GM12878 (cell line): ENCODE measurements around the gene ARSA. TPM values are rescaled to one million over a fixed set of nuclear protein-coding genes. Genes with fewer than 3 reads are reported as not detected.

ENCODE experiments used
- ATAC-seq: fragments of 200-7000 bp; cut with Tn5 transposase; 3 replicates; pipeline ENCODE4 v1.9.1; 2020; ENCODE audit warnings: mild to moderate bottlenecking, moderate library complexity
- BruUV-seq: library from RNA; stranded (reverse); fragments of 400-500 nt; replicated peaks from 2 replicates; lab custom pipeline; 2021; lab: Mats Ljungman, UMichigan
- CTCF ChIA-PET: fragments of 300-600 bp; sonication (Branson Sonifier 250); formaldehyde crosslinking; extraction: SDS; loops from one replicate; lab custom pipeline; 2021; ENCODE audit warnings: inconsistent platforms; lab: Yijun Ruan, JAX
- POLR2A ChIA-PET: fragments of 350-600 bp; formaldehyde crosslinking; extraction: SDS; loops from one replicate; lab custom pipeline; 2021; ENCODE audit warnings: inconsistent platforms; lab: Charles Lee
- RAD21 ChIA-PET: fragments of 300-600 bp; sonication (Branson Sonifier 250); formaldehyde crosslinking; loops from one replicate; lab custom pipeline; 2023; ENCODE audit warnings: antibody characterized with exemption; ENCODE audit not compliant: unreplicated experiment; lab: Charles Lee
- SMC1A ChIA-PET: fragments of 300-600 bp; sonication (Branson Sonifier 250); formaldehyde crosslinking; loops from one replicate; lab custom pipeline; 2023; ENCODE audit not compliant: unreplicated experiment, uncharacterized antibody; lab: Charles Lee
- DNase-seq: peaks from one replicate; pipeline ENCODE4 v3.0.0-alpha.2; 2011; ENCODE audit warnings: low read depth, low spot score
- FAIRE-seq: peaks from 3 replicates; lab custom pipeline; 2011; peaks lifted over from hg19 to GRCh38; lab: Jason Lieb, UNC
- H2AFZ ChIP-seq: 2 replicates; pipeline ENCODE4 v1.6.0; 2011; ENCODE audit warnings: low read depth, low read length, control low read depth; ENCODE audit not compliant: control insufficient read depth
- H3K27ac ChIP-seq: 2 replicates; pipeline ENCODE4 v1.5.1; 2011; ENCODE audit warnings: control low read depth; ENCODE audit not compliant: control insufficient read depth, insufficient read depth
- H3K27me3 ChIP-seq, 2 experiments: replicated peaks in 1 of 2; 2 replicates each; pipeline versions ENCODE4 v1.6.0 to v1.6.1; 2011; ENCODE audit warnings: low read length in 1 of 2; ENCODE audit not compliant: control insufficient read depth in 2 of 2, insufficient read depth in 2 of 2
- H3K36me3 ChIP-seq, 2 experiments: 2 replicates each; pipeline ENCODE4 v1.5.1; 2011; ENCODE audit warnings: low read length in 1 of 2; ENCODE audit not compliant: control insufficient read depth in 2 of 2, insufficient read depth in 2 of 2
- H3K4me1 ChIP-seq: 2 replicates; pipeline ENCODE4 v1.6.1; 2011; ENCODE audit warnings: mild to moderate bottlenecking, low read length, moderate library complexity, mixed read lengths; ENCODE audit not compliant: control insufficient read depth, insufficient read depth
- H3K4me2 ChIP-seq: 2 replicates; pipeline ENCODE4 v1.6.0; 2011; ENCODE audit warnings: control low read depth; ENCODE audit not compliant: control insufficient read depth, insufficient read depth
- H3K4me3 ChIP-seq: fragments of 200-600 bp; sonication (generic); 2 replicates; pipeline ENCODE4 v1.5.1; 2016
- H3K79me2 ChIP-seq: 2 replicates; pipeline ENCODE4 v1.6.0; 2011; ENCODE audit warnings: low read length; ENCODE audit not compliant: control insufficient read depth, insufficient read depth
- H3K9ac ChIP-seq: 2 replicates; pipeline ENCODE4 v1.8.0; 2011; ENCODE audit warnings: low read length, control low read depth, mixed read lengths; ENCODE audit not compliant: control insufficient read depth, insufficient read depth
- H3K9me3 ChIP-seq: replicated peaks from 3 replicates; pipeline ENCODE4 v1.5.1; 2011; ENCODE audit warnings: mild to moderate bottlenecking, low read length; ENCODE audit not compliant: control insufficient read depth, insufficient read depth
- H4K20me1 ChIP-seq: 2 replicates; pipeline ENCODE4 v1.6.0; 2011; ENCODE audit not compliant: control insufficient read depth, insufficient read depth
- MYC ChIP-seq: IDR thresholded peaks from 2 replicates; pipeline ENCODE4 v1.6.1; 2011; ENCODE audit warnings: mild to moderate bottlenecking, low read length, moderate library complexity, inconsistent platforms; ENCODE audit not compliant: insufficient read depth, insufficient replicate concordance, insufficient read length, severe bottlenecking
- POLR2AphosphoS5 ChIP-seq: IDR thresholded peaks from 2 replicates; pipeline ENCODE4 v1.6.1; 2011; ENCODE audit warnings: mild to moderate bottlenecking, low read length, inconsistent platforms
- YBX1 ChIP-seq: fragments of 450-650 bp; IDR thresholded peaks from 2 replicates; pipeline ENCODE4 v1.6.1; 2016; ENCODE audit warnings: antibody characterized with exemption
- WGBS: methylation state at CpG from one replicate; pipeline ENCODE4 v1.1.6; 2016; ENCODE audit warnings: low lambda C conversion rate; ENCODE audit not compliant: insufficient replicate concordance, insufficient coverage; ENCODE audit errors: missing lambda C conversion rate; 5-methylcytosine and 5-hydroxymethylcytosine counted together
- in situ Hi-C: fragments of 300-500 bp; cut with MboI; formaldehyde crosslinking; loops from 9 replicates; pipeline ENCODE4 v1.14.3; 2018; ENCODE audit warnings: mixed read lengths
- intact Hi-C: fragments of 100-400 bp; cut with micrococcal nuclease; formaldehyde crosslinking; loops from one replicate; pipeline ENCODE4 v1.14.2; 2022; ENCODE audit not compliant: unreplicated experiment
- polyA plus RNA-seq, 11 experiments: library from polyadenylated mRNA; depleted of rRNA in 4 of 11; unstranded in 6 of 11; stranded (reverse) in 5 of 11; fragments of >200 nt; fragmentation: Nextera tagmentation in 4 of 11; fragmentation: Illumina TruSeq in 1 of 11; extraction: Ambion mirVana in 4 of 11; extraction: Trizol in 1 of 11; gene quantifications; 1 replicate in 1 of 11; 2 replicates in 10 of 11; pipeline versions ENCODE4 v1.2.1 to v1.2.3, GENCODE V29; 2011 to 2016; ENCODE audit warnings: inconsistent platforms in 2 of 11, missing spikeins in 2 of 11, low read depth in 1 of 11
- total RNA-seq, 4 experiments: library from RNA; depleted of rRNA in 3 of 4; stranded (reverse); fragments of >200 nt in 3 of 4; fragmentation: Illumina TruSeq in 1 of 4; extraction: Trizol in 1 of 4; gene quantifications; 2 replicates each; pipeline versions ENCODE4 v1.2.1 to v1.2.3, GENCODE V29; 2013 to 2021
- TF ChIP-seq, protein P1 (sequence below): IDR thresholded peaks from 2 replicates; pipeline ENCODE4 v1.6.1; 2011; ENCODE audit warnings: borderline replicate concordance, low read depth, mild to moderate bottlenecking, moderate library complexity, low read length; ENCODE audit not compliant: insufficient read depth, poor library complexity, severe bottlenecking
- TF ChIP-seq, protein P2 (sequence below): fragments of 450-650 bp; IDR thresholded peaks from 2 replicates; pipeline ENCODE4 v1.6.1; 2017; ENCODE audit warnings: borderline replicate concordance

Gene ARSA
- total and polyA plus RNA-seq, 10 of the 15 experiments (the other 5 are each of a cell fraction or from before 2014, with no cell fraction given), result 0.39 to 26.3 (median 9.8) TPM

DNA sequence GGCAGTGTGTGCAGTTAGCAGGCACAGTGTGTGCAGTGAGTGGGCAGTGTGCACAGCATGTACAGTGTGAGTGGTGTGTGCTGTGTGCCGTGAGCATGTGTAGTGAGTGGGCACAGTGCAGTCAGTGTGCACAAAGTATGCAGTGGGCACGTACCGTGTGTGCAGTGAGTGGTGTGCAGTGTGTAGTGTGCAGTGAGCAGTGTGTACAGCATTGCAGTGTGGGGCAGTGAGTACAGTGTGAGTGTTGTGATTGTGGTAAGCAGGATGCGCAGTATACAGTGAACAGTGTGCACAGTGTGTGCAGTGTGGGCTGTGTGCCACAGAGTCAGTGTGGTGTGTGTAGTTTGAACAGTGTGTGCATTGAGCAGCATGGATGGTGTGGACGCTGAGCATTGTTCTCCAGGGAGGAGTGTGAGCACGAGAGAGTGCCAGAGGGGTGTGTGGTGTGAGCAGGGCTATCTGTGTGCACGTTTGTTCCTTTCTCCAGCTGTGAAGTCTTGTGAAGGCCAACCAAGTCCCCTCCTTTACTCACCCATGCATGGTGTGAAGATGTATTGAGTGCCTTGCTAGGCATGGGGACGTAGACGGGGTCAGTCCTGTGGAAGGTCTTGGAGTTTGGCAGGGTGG, 47.7 kb upstream of the ARSA start:
- Histone ChIP-seq H3K79me2 (no peaks in the 10 kb centered on the region), H3K4me3 (no peak overlapping the region), H3K27me3 (peaks cover 8 to 12% of the 10 kb centered on the region in 2 experiments), H3K4me2 (no peak overlapping the region), H3K36me3 (no peaks in the 10 kb centered on the region), H4K20me1 (no peaks in the 10 kb centered on the region), H3K9me3 (no peaks in the 10 kb centered on the region), H3K4me1 (no peaks in the 10 kb centered on the region), H2AFZ (no peak overlapping the region), H3K27ac (no peak overlapping the region), H3K9ac (no peak overlapping the region)
- DNase-seq, result no peak
- ATAC-seq, result no peak
- 57% methylated on average over 9 of the region's 9 CpGs for WGBS
- CTCF ChIA-PET, result no interaction called here
- BruUV-seq, result no TSS peak
- SMC1A ChIA-PET, result no interaction called here
- in situ Hi-C loops (no loop called here), intact Hi-C loops (no loop called here)
- no peak for FAIRE-seq
- POLR2A ChIA-PET, result no interaction called here
- RAD21 ChIA-PET, result no interaction called here
- TF ChIP-seq, protein P1, sequence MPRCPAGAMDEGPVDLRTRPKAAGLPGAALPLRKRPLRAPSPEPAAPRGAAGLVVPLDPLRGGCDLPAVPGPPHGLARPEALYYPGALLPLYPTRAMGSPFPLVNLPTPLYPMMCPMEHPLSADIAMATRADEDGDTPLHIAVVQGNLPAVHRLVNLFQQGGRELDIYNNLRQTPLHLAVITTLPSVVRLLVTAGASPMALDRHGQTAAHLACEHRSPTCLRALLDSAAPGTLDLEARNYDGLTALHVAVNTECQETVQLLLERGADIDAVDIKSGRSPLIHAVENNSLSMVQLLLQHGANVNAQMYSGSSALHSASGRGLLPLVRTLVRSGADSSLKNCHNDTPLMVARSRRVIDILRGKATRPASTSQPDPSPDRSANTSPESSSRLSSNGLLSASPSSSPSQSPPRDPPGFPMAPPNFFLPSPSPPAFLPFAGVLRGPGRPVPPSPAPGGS, result peak; percentile 5
- TF ChIP-seq YBX1 (no peak), MYC (no peak), POLR2AphosphoS5 (no peak)
- TF ChIP-seq, protein P2, sequence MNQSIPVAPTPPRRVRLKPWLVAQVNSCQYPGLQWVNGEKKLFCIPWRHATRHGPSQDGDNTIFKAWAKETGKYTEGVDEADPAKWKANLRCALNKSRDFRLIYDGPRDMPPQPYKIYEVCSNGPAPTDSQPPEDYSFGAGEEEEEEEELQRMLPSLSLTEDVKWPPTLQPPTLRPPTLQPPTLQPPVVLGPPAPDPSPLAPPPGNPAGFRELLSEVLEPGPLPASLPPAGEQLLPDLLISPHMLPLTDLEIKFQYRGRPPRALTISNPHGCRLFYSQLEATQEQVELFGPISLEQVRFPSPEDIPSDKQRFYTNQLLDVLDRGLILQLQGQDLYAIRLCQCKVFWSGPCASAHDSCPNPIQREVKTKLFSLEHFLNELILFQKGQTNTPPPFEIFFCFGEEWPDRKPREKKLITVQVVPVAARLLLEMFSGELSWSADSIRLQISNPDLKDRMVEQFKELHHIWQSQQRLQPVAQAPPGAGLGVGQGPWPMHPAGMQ, result no peak
